Calu3 (cell line): ENCODE measurements around the gene NIPAL3. TPM values are rescaled to one million over a fixed set of nuclear protein-coding genes. Genes with fewer than 3 reads are reported as not detected.
"Not testable (repeated sequence)": the region's sequence is repeated elsewhere in the genome, so short reads cannot be mapped to it uniquely, and the experiment has no call there.

Source experiments
- BruUV-seq: library from RNA; stranded (reverse); fragments of 400-500 nt; replicated peaks from 2 replicates; lab custom pipeline; 2021; lab: Mats Ljungman, UMichigan
- CTCF ChIA-PET: fragments of 300-600 bp; sonication (Branson Sonifier 250); formaldehyde crosslinking; loops from one replicate; lab custom pipeline; 2022; ENCODE audit warnings: antibody characterized with exemption; lab: Charles Lee
- DNase-seq: peaks from one replicate; pipeline ENCODE4 v3.0.0; 2022
- H3K27ac Mint-ChIP-seq: one replicate; pipeline ENCODE4 v1.8.0; 2022; ENCODE audit warnings: mixed read lengths; ENCODE audit not compliant: unreplicated experiment
- H3K27me3 Mint-ChIP-seq: one replicate; pipeline ENCODE4 v1.8.0; 2022; ENCODE audit warnings: mixed read lengths; ENCODE audit not compliant: unreplicated experiment
- H3K36me3 Mint-ChIP-seq: one replicate; pipeline ENCODE4 v1.8.0; 2022; ENCODE audit warnings: mild to moderate bottlenecking, moderate library complexity, mixed read lengths; ENCODE audit not compliant: insufficient read depth, unreplicated experiment
- H3K4me1 Mint-ChIP-seq: one replicate; pipeline ENCODE4 v1.8.0; 2022; ENCODE audit warnings: mild to moderate bottlenecking, low read depth, mixed read lengths; ENCODE audit not compliant: unreplicated experiment
- H3K4me3 Mint-ChIP-seq: one replicate; pipeline ENCODE4 v1.8.0; 2022; ENCODE audit warnings: mild to moderate bottlenecking, low read depth, moderate library complexity, mixed read lengths; ENCODE audit not compliant: unreplicated experiment
- H3K9me3 Mint-ChIP-seq: one replicate; pipeline ENCODE4 v1.8.0; 2022; ENCODE audit warnings: low read depth, mixed read lengths; ENCODE audit not compliant: unreplicated experiment
- CTCF ChIP-seq: fragments of 200-600 bp; IDR thresholded peaks from one replicate; pipeline ENCODE4 v1.8.0; 2022; ENCODE audit warnings: antibody characterized with exemption; ENCODE audit not compliant: unreplicated experiment
- intact Hi-C: fragments of 100-400 bp; cut with micrococcal nuclease; formaldehyde crosslinking; loops from one replicate; pipeline ENCODE4 v1.10.0; 2022; ENCODE audit not compliant: unreplicated experiment
- total RNA-seq: library from RNA; stranded (reverse); gene quantifications from 2 replicates; pipeline ENCODE4 v1.2.3, GENCODE V29; 2022

NIPAL3 gene
- total RNA-seq, 1 experiment from 2014 or later: 28.8 TPM

- Mint-ChIP-seq H3K36me3 (peaks cover 4% of the 10 kb centered on the region), H3K27ac (no peak overlapping the region), H3K4me1 (peaks cover 9% of the 10 kb centered on the region), H3K4me3 (no peak overlapping the region), H3K9me3 (no peaks in the 10 kb centered on the region), H3K27me3 (no peaks in the 10 kb centered on the region)
- intact Hi-C loops: no loop called here
- no TSS peak for BruUV-seq
- CTCF ChIA-PET: interaction anchor here (1.2 kb wide), 1 partner anchor 102 kb away, joined by 3 read pairs; the partner anchor contains the start of gene NIPAL3
- no peak for TF ChIP-seq CTCF
- no peak for DNase-seq
These were observed 102.3 kb downstream of the NIPAL3 start for GRCh38 chr1:24517898-24518297.

GRCh38 chr1:24520282-24520681 lies 104.7 kb downstream of the NIPAL3 start:
- H3K9me3 Mint-ChIP-seq, H3K27me3 Mint-ChIP-seq, BruUV-seq, H3K27ac Mint-ChIP-seq, intact Hi-C loops, DNase-seq, H3K36me3 Mint-ChIP-seq, H3K4me3 Mint-ChIP-seq, H3K4me1 Mint-ChIP-seq: not testable (repeated sequence)
- CTCF ChIA-PET: interaction anchor here (0.8 kb wide), 1 partner anchor 105 kb away, joined by 3 read pairs; the partner anchor contains the start of gene NIPAL3

Other genes starting within 250 kb of the NIPAL3 start
- 4.5 and 5.0 TPM in 2 replicates for gene IFNLR1, start 228.5 kb upstream of the NIPAL3 start, total RNA-seq
- 1.4 and 2.9 TPM in 2 replicates for gene GRHL3, start 96.4 kb upstream of the NIPAL3 start, total RNA-seq
- 9.1 and 10.4 TPM in 2 replicates for gene STPG1, start 2.0 kb upstream of the NIPAL3 start, total RNA-seq
- 12.9 and 15.3 TPM in 2 replicates for gene RCAN3, start 87.0 kb downstream of the NIPAL3 start, total RNA-seq
- gene NCMAP, start 140.3 kb downstream of the NIPAL3 start, total RNA-seq: 63.9 and 78.8 TPM in 2 replicates
- 122 and 130 TPM in 2 replicates for gene SRRM1, start 227.5 kb downstream of the NIPAL3 start, total RNA-seq